GM12801 (cell line): ENCODE data around the gene GJA1.

Experiments
- TF ChIP-seq, protein P1 (sequence below): IDR thresholded peaks from one replicate; pipeline ENCODE4 v1.5.1; 2011; ENCODE audit warnings: control low read depth; ENCODE audit not compliant: insufficient read length; ENCODE audit errors: extremely low read depth

The GJA1 gene

DNA sequence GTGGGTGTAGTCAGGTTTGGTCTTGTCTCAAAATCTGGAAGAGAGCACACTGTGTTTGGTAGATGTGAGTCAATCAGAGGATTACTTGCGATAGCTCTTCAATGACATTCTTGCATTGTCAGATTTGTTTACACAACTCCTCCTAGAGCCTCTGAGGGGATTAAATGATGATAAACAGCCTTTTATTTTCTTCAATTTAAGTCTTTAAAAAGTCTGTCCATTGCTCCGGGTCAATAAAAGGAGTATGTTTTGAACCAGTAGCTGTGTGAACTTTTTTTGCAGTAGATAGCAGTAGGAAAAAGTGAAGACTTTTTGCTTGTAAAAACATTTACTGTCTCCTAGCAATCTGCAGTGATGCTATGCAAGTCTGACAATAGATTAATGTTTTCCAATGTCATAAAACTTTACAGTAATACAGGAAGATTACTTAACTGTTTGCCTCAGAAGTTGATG lies 49.9 kb downstream of the GJA1 start:
- TF ChIP-seq, protein P1, sequence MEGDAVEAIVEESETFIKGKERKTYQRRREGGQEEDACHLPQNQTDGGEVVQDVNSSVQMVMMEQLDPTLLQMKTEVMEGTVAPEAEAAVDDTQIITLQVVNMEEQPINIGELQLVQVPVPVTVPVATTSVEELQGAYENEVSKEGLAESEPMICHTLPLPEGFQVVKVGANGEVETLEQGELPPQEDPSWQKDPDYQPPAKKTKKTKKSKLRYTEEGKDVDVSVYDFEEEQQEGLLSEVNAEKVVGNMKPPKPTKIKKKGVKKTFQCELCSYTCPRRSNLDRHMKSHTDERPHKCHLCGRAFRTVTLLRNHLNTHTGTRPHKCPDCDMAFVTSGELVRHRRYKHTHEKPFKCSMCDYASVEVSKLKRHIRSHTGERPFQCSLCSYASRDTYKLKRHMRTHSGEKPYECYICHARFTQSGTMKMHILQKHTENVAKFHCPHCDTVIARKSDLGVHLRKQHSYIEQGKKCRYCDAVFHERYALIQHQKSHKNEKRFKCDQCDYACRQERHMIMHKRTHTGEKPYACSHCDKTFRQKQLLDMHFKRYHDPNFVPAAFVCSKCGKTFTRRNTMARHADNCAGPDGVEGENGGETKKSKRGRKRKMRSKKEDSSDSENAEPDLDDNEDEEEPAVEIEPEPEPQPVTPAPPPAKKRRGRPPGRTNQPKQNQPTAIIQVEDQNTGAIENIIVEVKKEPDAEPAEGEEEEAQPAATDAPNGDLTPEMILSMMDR, result no peak

DNA sequence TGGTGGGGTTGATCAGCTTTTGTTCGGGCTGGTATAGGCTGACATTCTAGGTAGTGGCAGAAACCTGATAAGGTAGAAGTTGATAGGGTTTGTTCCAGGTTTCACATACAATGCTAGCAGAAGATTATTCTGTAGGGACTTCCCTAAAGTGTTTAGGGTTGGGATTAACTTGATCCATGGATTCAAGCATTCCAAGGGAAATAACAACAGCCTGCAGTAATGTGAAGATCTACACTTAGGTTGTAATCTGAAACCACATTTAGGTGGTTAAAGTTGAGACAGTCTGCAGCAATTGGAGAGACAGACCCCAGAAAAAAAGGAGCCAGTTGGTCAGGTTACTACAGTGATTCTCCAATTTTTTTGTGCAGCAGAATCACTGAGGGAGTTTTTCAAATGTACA lies 56.1 kb downstream of the GJA1 start:
- TF ChIP-seq, protein P1, result no peak

DNA sequence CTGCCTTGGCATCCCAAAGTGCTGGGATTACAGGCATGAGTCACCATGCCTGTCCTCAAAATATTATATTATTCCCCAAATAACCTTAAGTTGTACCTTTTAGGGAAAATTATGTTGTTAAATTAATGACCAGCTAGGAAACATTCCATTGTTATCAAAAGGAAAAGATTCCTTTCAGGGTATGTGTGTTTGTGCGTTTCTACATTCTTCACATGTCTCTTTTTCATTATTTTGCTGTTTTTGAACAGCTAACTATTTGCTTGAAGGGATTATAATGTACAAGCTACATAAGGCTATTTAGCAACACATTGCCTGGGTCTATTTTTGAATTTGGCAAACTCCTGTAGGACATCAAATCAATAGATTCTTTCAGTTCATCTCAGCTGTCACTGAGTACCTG lies 57.1 kb downstream of the GJA1 start:
- TF ChIP-seq, protein P1, result no peak

DNA sequence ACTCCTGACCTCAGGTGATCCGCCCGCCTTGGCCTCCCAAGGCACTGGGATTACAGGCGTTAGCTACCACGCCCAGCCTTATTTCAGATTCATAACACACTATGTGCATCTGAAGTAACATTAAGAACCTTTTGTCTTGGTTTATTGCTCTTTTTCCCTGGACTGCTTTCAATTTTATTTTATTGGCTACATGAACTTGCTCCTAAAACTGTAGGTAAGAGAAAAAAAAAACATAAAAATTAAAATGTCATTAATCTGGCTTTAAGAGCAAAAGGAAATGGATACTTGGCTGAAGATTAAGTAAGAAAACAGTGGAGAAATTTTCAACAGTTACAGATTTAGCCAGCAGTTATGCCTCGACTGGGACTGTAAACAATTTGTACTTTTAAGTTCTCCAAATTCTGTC lies 62.5 kb downstream of the GJA1 start:
- TF ChIP-seq, protein P1, result no peak

DNA sequence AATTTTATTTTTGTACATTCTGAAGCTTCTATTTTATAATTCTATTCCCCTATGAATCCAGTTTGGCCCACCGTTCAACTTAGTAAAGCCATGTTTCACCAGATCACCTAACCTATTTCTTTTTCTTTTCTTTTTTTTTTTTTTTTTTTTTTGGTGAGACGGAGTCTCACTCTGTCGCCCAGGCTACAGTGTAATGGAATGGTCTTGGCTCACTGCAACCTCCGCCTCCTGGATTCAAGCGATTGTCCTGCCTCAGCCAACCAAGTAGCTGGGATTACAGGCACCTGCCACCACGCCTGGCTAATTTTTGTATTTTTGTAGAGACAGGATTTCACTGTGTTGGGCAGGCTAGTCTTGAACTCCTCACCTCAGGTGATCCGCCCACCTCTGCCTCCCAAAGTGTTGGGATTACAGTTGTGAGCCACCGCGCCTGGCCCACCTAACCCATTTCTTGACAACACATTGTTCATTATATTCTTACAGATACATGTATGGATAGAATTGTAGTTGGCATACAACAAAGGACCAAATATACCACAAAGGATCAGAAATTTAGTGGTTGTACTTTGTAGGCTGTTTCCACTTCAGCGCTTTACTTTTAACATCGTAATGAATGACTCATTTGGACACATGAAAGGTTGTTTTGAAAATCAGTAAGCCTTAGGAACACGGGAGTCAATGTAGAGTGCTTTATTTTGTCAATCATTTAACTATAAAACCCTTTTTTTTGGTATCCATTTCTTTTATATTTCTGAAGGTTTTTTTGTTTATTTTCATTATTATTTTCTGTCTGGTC lies 63.2 kb downstream of the GJA1 start:
- TF ChIP-seq, protein P1, result no peak
